SU-DHL-6 (cell line): ENCODE results near the gene RABEPK.
"Not testable (repeated sequence)": the region's sequence is repeated elsewhere in the genome, so short reads cannot be mapped to it uniquely, and the experiment has no call there.

ENCODE experiments used
- H2AFZ ChIP-seq: fragments of 200-600 bp; sonication (generic); 2 replicates; pipeline ENCODE4 v1.6.1; 2014; ENCODE audit warnings: low read depth, mild to moderate bottlenecking, moderate library complexity, mixed read lengths, antibody characterized with exemption, low read length; ENCODE audit not compliant: severe bottlenecking
- H3F3A ChIP-seq: fragments of 200-600 bp; shearing (Covaris generic); 2 replicates; pipeline ENCODE4 v1.6.0; 2016; ENCODE audit warnings: antibody characterized with exemption, mild to moderate bottlenecking; ENCODE audit not compliant: insufficient read depth
- H3K27ac ChIP-seq: fragments of 200-600 bp; sonication (generic); 2 replicates; pipeline ENCODE4 v1.5.1; 2016; ENCODE audit warnings: low read depth, mild to moderate bottlenecking, low read length, moderate library complexity, mixed read lengths
- H3K27me3 ChIP-seq: fragments of 200-600 bp; sonication (generic), shearing (Covaris generic); 2 replicates; pipeline ENCODE4 v1.6.0; 2014; ENCODE audit warnings: mild to moderate bottlenecking, low read length
- H3K36me3 ChIP-seq: fragments of 200-600 bp; sonication (generic); 2 replicates; pipeline ENCODE4 v1.6.1; 2014; ENCODE audit warnings: mild to moderate bottlenecking, low read length, mixed read lengths
- H3K4me2 ChIP-seq: fragments of 300-600, 200-600 bp; shearing (Covaris generic), sonication (generic); 2 replicates; pipeline ENCODE4 v1.6.0; 2014; ENCODE audit warnings: low read length, low read depth, mild to moderate bottlenecking; ENCODE audit not compliant: poor library complexity, severe bottlenecking
- H3K4me3 ChIP-seq: fragments of 200-600 bp; sonication (generic); 2 replicates; pipeline ENCODE4 v1.5.1; 2014; ENCODE audit warnings: antibody characterized with exemption, low read length, mild to moderate bottlenecking, mixed read lengths; ENCODE audit not compliant: insufficient read depth, poor library complexity, severe bottlenecking
- H3K79me2 ChIP-seq: fragments of 200-600 bp; sonication (generic); 2 replicates; pipeline ENCODE4 v1.6.1; 2014; ENCODE audit warnings: mild to moderate bottlenecking, low read length, moderate library complexity; ENCODE audit not compliant: insufficient read depth
- H3K9ac ChIP-seq: fragments of 200-600 bp; sonication (generic); 2 replicates; pipeline ENCODE4 v1.7.0; 2014; ENCODE audit warnings: mild to moderate bottlenecking, low read length
- H3K9me2 ChIP-seq: fragments of 200-600 bp; sonication (generic); replicated peaks from 2 replicates; pipeline ENCODE4 v1.6.1; 2014; ENCODE audit warnings: low read length; ENCODE audit not compliant: insufficient read depth
- H3K9me3 ChIP-seq: fragments of 200-600 bp; sonication (generic); 2 replicates; pipeline ENCODE4 v1.6.1; 2014; ENCODE audit warnings: low read length, mixed read lengths; ENCODE audit not compliant: insufficient read depth
- H4K20me1 ChIP-seq: fragments of 200-600 bp; sonication (generic); 2 replicates; pipeline ENCODE4 v1.6.1; 2014; ENCODE audit warnings: low read depth, mild to moderate bottlenecking, antibody characterized with exemption, low read length, moderate library complexity, mixed read lengths
- CTCF ChIP-seq: fragments of 200-600 bp; sonication (generic); IDR thresholded peaks from one replicate; pipeline ENCODE4 v1.5.1; 2017; ENCODE audit warnings: antibody characterized with exemption, mild to moderate bottlenecking, low read length, moderate library complexity; ENCODE audit not compliant: insufficient read depth, poor library complexity, severe bottlenecking
- EZH2phosphoT487 ChIP-seq: fragments of 200-600 bp; sonication (generic), shearing (Covaris generic); conservative IDR thresholded peaks from 2 replicates; pipeline ENCODE4 v1.6.1; 2018; ENCODE audit warnings: mild to moderate bottlenecking, antibody characterized with exemption, low read length, moderate library complexity, mixed read lengths

RABEPK gene

GRCh38 chr9:125235804-125236519, 35.6 kb downstream of the RABEPK start:
- peaks cover 22% of the 10 kb centered on the region; the same call in 1 of the 2 replicates for H4K20me1 ChIP-seq
- no peak overlapping the region for H3K4me3 ChIP-seq
- H3K9me3 ChIP-seq = no peaks in the 10 kb centered on the region
- peak overlapping the region; percentile 10 for H3K4me2 ChIP-seq
- no peak overlapping the region for H2AFZ ChIP-seq
- H3F3A ChIP-seq = peaks cover 71% of the 10 kb centered on the region
- no peak overlapping the region for H3K9ac ChIP-seq
- TF ChIP-seq EZH2phosphoT487 = no peak
- no peak for TF ChIP-seq CTCF
- H3K9me2 ChIP-seq = no peaks in the 10 kb centered on the region
- no peaks in the 10 kb centered on the region for H3K27me3 ChIP-seq
- H3K27ac ChIP-seq = no peak overlapping the region
- H3K36me3 ChIP-seq = peaks cover 34% of the 10 kb centered on the region
- H3K79me2 ChIP-seq = peaks cover 40% of the 10 kb centered on the region

- H3K79me2 ChIP-seq = peaks cover 42% of the 10 kb centered on the region
- H3K4me3 ChIP-seq, H2AFZ ChIP-seq, H3K9me3 ChIP-seq, H3K27me3 ChIP-seq, H3K9ac ChIP-seq, H3K27ac ChIP-seq, H3K9me2 ChIP-seq: not testable (repeated sequence)
- H3K4me2 ChIP-seq = peak overlapping the region; percentile 10
- peaks cover 71% of the 10 kb centered on the region for H3F3A ChIP-seq
- H3K36me3 ChIP-seq = peaks cover 34% of the 10 kb centered on the region
- peaks cover 22% of the 10 kb centered on the region; the same call in 1 of the 2 replicates for H4K20me1 ChIP-seq
These were observed 36.3 kb downstream of the RABEPK start for GRCh38 chr9:125236520-125237159.

- no peak overlapping the region for H3K27ac ChIP-seq
- TF ChIP-seq EZH2phosphoT487 = no peak
- TF ChIP-seq CTCF = no peak
- H3K9ac ChIP-seq = no peak overlapping the region
- H3K9me2 ChIP-seq = no peaks in the 10 kb centered on the region
- H3K27me3 ChIP-seq = no peaks in the 10 kb centered on the region
- H3K79me2 ChIP-seq = peaks cover 42% of the 10 kb centered on the region
- peak overlapping the region; percentile 81 for H3K4me2 ChIP-seq
- H3K9me3 ChIP-seq = no peaks in the 10 kb centered on the region
- H3K4me3 ChIP-seq = no peak overlapping the region
- H3K36me3 ChIP-seq = peaks cover 34% of the 10 kb centered on the region
- no peak overlapping the region for H2AFZ ChIP-seq
- H4K20me1 ChIP-seq = peaks cover 22% of the 10 kb centered on the region; the same call in 1 of the 2 replicates
- peaks cover 66% of the 10 kb centered on the region for H3F3A ChIP-seq
These were observed 38.0 kb downstream of the RABEPK start for GRCh38 chr9:125238127-125238914.
